Measurements from ENCODE around the gene ULK1. TPM values are rescaled to one million over a fixed set of nuclear protein-coding genes. Genes with fewer than 3 reads are reported as not detected.

ULK1 gene
- polyA plus RNA-seq, 1 donor from 2014 or later: 19.0 TPM

DNA sequence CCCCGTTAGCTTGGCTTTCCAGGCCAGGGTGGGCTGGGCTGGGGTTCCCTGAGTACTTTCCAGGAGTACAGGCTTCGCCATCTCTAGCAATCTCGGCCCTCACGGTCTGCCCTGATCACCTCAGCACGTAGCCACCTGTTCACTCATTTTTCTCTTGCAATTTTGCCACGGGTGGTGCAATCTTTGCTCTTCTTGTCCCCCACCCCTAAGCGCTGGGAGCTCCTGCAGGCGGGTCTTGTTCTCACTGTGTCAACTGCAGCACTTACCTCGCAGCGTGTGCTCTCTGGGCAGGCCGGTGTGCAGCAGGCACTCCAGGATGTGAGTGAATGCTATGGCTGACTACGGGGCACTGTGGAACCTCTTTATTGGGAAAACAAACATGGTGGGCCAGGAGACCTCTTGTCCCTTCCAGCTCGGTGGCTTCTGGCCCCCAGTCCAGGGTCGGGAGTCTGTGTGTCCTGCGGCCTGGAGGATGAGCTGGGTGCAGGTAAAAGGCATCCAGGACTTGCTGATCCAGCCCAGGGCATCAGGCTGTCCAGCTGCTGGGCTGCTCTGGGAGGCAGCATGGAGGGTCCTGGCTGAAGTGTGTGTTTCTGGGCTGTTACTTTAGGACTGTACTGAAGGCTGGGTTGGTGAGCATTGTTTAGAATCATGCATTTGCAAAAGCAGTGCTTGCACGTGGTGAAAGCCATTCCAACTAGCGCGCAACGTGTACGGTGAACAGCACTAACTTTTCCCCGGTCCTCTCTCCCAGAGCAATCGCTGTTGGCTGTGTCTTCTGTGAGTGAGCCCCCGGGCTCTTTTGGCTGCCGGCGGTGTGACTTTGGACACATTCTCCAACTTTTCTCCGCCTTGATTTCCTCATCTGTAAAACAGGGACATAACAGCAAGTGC is 1.5 kb upstream of the ULK1 start:
- H3K9me2 ChIP-seq (ENCODE audit: insufficient read depth, low read length): no peaks in the 10 kb centered on the region
- no peaks in the 10 kb centered on the region for H3K9me3 ChIP-seq (ENCODE audit: low read length)
- no peaks in the 10 kb centered on the region for H3K27me3 ChIP-seq (ENCODE audit: insufficient read depth, low read depth, low read length)
- no peaks in the 10 kb centered on the region for H3F3A ChIP-seq (ENCODE audit: insufficient read depth, low read length, poor library complexity, severe bottlenecking)
- peaks cover 14% of the 10 kb centered on the region for H4K20me1 ChIP-seq (ENCODE audit: insufficient read depth)
- TF ChIP-seq EP300 (conservative IDR thresholded peaks at IDR 0.05; ENCODE audit: poor library complexity, severe bottlenecking) (no peak), RAD21 (conservative IDR thresholded peaks at IDR 0.05) (no peak), SMC3 (conservative IDR thresholded peaks at IDR 0.05; ENCODE audit: poor library complexity) (no peak), MXI1 (conservative IDR thresholded peaks at IDR 0.05; ENCODE audit: poor library complexity, severe bottlenecking) (no peak), TAF1 (IDR thresholded peaks at IDR 0.05; ENCODE audit: low read depth) (no peak), EZH2 (IDR thresholded peaks at IDR 0.05; ENCODE audit: borderline replicate concordance, insufficient read depth, low read length, poor library complexity, severe bottlenecking) (no peak), POLR2AphosphoS5 (IDR thresholded peaks at IDR 0.05) (no peak)
- TF ChIP-seq, protein P1, sequence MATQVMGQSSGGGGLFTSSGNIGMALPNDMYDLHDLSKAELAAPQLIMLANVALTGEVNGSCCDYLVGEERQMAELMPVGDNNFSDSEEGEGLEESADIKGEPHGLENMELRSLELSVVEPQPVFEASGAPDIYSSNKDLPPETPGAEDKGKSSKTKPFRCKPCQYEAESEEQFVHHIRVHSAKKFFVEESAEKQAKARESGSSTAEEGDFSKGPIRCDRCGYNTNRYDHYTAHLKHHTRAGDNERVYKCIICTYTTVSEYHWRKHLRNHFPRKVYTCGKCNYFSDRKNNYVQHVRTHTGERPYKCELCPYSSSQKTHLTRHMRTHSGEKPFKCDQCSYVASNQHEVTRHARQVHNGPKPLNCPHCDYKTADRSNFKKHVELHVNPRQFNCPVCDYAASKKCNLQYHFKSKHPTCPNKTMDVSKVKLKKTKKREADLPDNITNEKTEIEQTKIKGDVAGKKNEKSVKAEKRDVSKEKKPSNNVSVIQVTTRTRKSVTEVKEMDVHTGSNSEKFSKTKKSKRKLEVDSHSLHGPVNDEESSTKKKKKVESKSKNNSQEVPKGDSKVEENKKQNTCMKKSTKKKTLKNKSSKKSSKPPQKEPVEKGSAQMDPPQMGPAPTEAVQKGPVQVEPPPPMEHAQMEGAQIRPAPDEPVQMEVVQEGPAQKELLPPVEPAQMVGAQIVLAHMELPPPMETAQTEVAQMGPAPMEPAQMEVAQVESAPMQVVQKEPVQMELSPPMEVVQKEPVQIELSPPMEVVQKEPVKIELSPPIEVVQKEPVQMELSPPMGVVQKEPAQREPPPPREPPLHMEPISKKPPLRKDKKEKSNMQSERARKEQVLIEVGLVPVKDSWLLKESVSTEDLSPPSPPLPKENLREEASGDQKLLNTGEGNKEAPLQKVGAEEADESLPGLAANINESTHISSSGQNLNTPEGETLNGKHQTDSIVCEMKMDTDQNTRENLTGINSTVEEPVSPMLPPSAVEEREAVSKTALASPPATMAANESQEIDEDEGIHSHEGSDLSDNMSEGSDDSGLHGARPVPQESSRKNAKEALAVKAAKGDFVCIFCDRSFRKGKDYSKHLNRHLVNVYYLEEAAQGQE (IDR thresholded peaks at IDR 0.05; ENCODE audit: borderline replicate concordance): no peak
- TF ChIP-seq, protein P2, sequence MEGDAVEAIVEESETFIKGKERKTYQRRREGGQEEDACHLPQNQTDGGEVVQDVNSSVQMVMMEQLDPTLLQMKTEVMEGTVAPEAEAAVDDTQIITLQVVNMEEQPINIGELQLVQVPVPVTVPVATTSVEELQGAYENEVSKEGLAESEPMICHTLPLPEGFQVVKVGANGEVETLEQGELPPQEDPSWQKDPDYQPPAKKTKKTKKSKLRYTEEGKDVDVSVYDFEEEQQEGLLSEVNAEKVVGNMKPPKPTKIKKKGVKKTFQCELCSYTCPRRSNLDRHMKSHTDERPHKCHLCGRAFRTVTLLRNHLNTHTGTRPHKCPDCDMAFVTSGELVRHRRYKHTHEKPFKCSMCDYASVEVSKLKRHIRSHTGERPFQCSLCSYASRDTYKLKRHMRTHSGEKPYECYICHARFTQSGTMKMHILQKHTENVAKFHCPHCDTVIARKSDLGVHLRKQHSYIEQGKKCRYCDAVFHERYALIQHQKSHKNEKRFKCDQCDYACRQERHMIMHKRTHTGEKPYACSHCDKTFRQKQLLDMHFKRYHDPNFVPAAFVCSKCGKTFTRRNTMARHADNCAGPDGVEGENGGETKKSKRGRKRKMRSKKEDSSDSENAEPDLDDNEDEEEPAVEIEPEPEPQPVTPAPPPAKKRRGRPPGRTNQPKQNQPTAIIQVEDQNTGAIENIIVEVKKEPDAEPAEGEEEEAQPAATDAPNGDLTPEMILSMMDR (IDR thresholded peaks at IDR 0.05; ENCODE audit: poor library complexity, severe bottlenecking): no peak
- H3K79me2 ChIP-seq (replicated peaks; ENCODE audit: insufficient read depth, low read length): peaks cover 28% of the 10 kb centered on the region
- H3K4me3 ChIP-seq (ENCODE audit: low read length): no peak overlapping the region
- no peaks in the 10 kb centered on the region for H3K36me3 ChIP-seq (ENCODE audit: insufficient read depth, low read length)
- no peak overlapping the region for H3K27ac ChIP-seq (ENCODE audit: low read length)
- no peak overlapping the region for H3K4me2 ChIP-seq (ENCODE audit: low read length)
- H2AFZ ChIP-seq (ENCODE audit: low read depth, low read length): no peak overlapping the region
- H3K9ac ChIP-seq (ENCODE audit: low read length): no peak overlapping the region

DNA sequence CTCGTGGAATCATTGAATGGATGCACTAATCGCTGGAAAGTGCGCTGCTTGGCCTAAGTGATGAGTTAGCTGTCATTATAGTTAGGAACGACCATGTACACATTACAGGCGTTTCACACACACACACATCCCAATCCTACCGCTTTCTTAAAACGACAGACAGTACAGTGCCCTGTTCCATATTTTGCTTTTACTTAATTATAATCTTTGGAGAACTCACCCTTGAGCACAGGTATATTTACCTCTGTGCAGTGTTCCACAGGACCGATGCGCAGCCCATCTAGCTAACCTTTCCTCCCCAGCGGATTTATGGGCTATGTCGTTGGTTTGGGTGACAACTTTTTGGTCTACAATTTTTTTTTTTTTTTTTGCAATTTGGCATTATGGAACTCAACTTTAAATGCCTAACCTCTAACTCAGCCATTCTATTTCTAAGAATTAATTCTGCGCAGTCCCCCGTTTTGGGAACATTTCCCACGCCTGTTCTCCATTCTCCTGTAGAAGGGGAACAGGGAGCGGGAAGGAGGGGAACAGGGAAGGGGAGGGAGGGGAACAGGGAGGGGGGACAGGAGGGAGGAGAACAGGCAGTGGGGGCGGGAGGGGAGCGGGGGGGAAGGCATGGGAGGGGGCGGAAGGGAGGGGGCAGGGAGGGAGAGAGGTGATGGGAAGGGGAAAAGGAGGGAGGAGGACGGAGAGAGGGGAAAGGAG is 663 bp upstream of the ULK1 start:
- Histone ChIP-seq H3K4me3 (ENCODE audit: low read length) (no peak overlapping the region), H3K9me3 (ENCODE audit: low read length) (no peaks in the 10 kb centered on the region), H2AFZ (ENCODE audit: low read depth, low read length) (no peak overlapping the region), H3K4me2 (ENCODE audit: low read length) (no peak overlapping the region), H3K27ac (ENCODE audit: low read length) (no peak overlapping the region), H3K36me3 (ENCODE audit: insufficient read depth, low read length) (no peaks in the 10 kb centered on the region), H3K27me3 (ENCODE audit: insufficient read depth, low read depth, low read length) (no peaks in the 10 kb centered on the region), H3K9ac (ENCODE audit: low read length) (no peak overlapping the region), H3F3A (ENCODE audit: insufficient read depth, low read length, poor library complexity, severe bottlenecking) (no peaks in the 10 kb centered on the region), H4K20me1 (ENCODE audit: insufficient read depth) (peaks cover 14% of the 10 kb centered on the region), H3K79me2 (replicated peaks; ENCODE audit: insufficient read depth, low read length) (peaks cover 36% of the 10 kb centered on the region), H3K9me2 (ENCODE audit: insufficient read depth, low read length) (no peaks in the 10 kb centered on the region)
- no peak for TF ChIP-seq TAF1 (IDR thresholded peaks at IDR 0.05; ENCODE audit: low read depth)
- TF ChIP-seq, protein P1 (IDR thresholded peaks at IDR 0.05; ENCODE audit: borderline replicate concordance): no peak
- TF ChIP-seq, protein P2 (IDR thresholded peaks at IDR 0.05; ENCODE audit: poor library complexity, severe bottlenecking): no peak
- TF ChIP-seq RAD21 (conservative IDR thresholded peaks at IDR 0.05): no peak
- TF ChIP-seq MXI1 (conservative IDR thresholded peaks at IDR 0.05; ENCODE audit: poor library complexity, severe bottlenecking): no peak
- no peak for TF ChIP-seq EZH2 (IDR thresholded peaks at IDR 0.05; ENCODE audit: borderline replicate concordance, insufficient read depth, low read length, poor library complexity, severe bottlenecking)
